CD4-positive, alpha-beta T cell treated with Interleukin-10 for 1 hour (primary cell): Measurements from ENCODE around the gene NEB.

Source experiments
- DNase-seq: peaks from one replicate; pipeline ENCODE4 v3.0.0-alpha.2; 2020

NEB gene

GRCh38 chr2:151465771-151466170 is 268.5 kb downstream of the NEB start:
- DNase-seq, result no peak

- DNase-seq, result no peak
Observed at GRCh38 chr2:151459358-151459757, 274.9 kb downstream of the NEB start.

- no peak for DNase-seq
Observed at GRCh38 chr2:151439127-151439526, 295.1 kb downstream of the NEB start.

GRCh38 chr2:151438506-151438905 is 295.8 kb downstream of the NEB start:
- no peak for DNase-seq

- DNase-seq, result peak; percentile 60
Observed at GRCh38 chr2:151437630-151438029, 296.6 kb downstream of the NEB start.
